ENCODE measurements around the gene GALNT15.

GRCh38 chr3:16176391-16177030 lies 2.0 kb downstream of the GALNT15 start:
- TF ChIP-seq CTCF (IDR thresholded peaks at IDR 0.05) (no peak), ZFX (IDR thresholded peaks at IDR 0.05; ENCODE audit: borderline replicate concordance) (no peak)

All from 22Rv1 (cell line).